Fibroblast of lung (primary cell): Measurements from ENCODE around the gene FILIP1L. TPM values are rescaled to one million over a fixed set of nuclear protein-coding genes. Genes with fewer than 3 reads are reported as not detected.

Source experiments
- DNase-seq, 2 donors: peaks; one replicate each; pipeline versions ENCODE4 v3.0.0 to v3.0.0-alpha.2; 2010; ENCODE audit warnings: low read depth in 2 of 2
- H2AFZ ChIP-seq: 2 replicates; pipeline ENCODE4 v1.5.1; 2012; ENCODE audit warnings: low read length, control low read depth, inconsistent platforms
- H3K27ac ChIP-seq: 2 replicates; pipeline ENCODE4 v1.5.1; 2011; ENCODE audit warnings: low read length, control low read depth; ENCODE audit not compliant: insufficient read depth
- H3K27me3 ChIP-seq: 2 replicates; pipeline ENCODE4 v1.5.1; 2011; ENCODE audit warnings: mild to moderate bottlenecking, low read length; ENCODE audit not compliant: control insufficient read depth, insufficient read depth
- H3K36me3 ChIP-seq: 2 replicates; pipeline ENCODE4 v1.5.1; 2011; ENCODE audit warnings: low read length; ENCODE audit not compliant: control insufficient read depth, insufficient read depth
- H3K4me1 ChIP-seq: 2 replicates; pipeline ENCODE4 v1.5.1; 2011; ENCODE audit warnings: low read length; ENCODE audit not compliant: control insufficient read depth, insufficient read depth; ENCODE audit errors: extremely low read depth
- H3K4me2 ChIP-seq: 2 replicates; pipeline ENCODE4 v1.5.1; 2011; ENCODE audit warnings: low read length, control low read depth; ENCODE audit not compliant: insufficient read depth; ENCODE audit errors: extremely low read depth
- H3K4me3 ChIP-seq, 4 experiments: fragments of 200-600 bp in 1 of 4; sonication (generic) in 1 of 4; replicated peaks in 1 of 4; 2 replicates each; pipeline ENCODE4 v1.5.1; 2011 to 2016; ENCODE audit warnings: low read length in 4 of 4, low read depth in 3 of 4, mild to moderate bottlenecking in 3 of 4, control low read depth in 2 of 4, inconsistent platforms in 1 of 4, mixed read lengths in 1 of 4; ENCODE audit not compliant: insufficient read depth in 1 of 4; ENCODE audit errors: control extremely low read depth in 1 of 4
- H3K79me2 ChIP-seq: 2 replicates; pipeline ENCODE4 v1.5.1; 2012; ENCODE audit warnings: mild to moderate bottlenecking, low read length, inconsistent platforms; ENCODE audit not compliant: control insufficient read depth, insufficient read depth
- H3K9ac ChIP-seq: 2 replicates; pipeline ENCODE4 v1.5.1; 2011; ENCODE audit warnings: mild to moderate bottlenecking, low read length, control low read depth; ENCODE audit not compliant: insufficient read depth
- H3K9me3 ChIP-seq: 2 replicates; pipeline ENCODE4 v1.5.1; 2012; ENCODE audit warnings: low read depth, low read length; ENCODE audit not compliant: control insufficient read depth, insufficient read depth
- H4K20me1 ChIP-seq: 2 replicates; pipeline ENCODE4 v1.5.1; 2011; ENCODE audit warnings: low read length; ENCODE audit not compliant: control insufficient read depth, insufficient read depth; ENCODE audit errors: extremely low read depth
- CTCF ChIP-seq, 2 donors: IDR thresholded peaks in 1 of 2; conservative IDR thresholded peaks in 1 of 2; 1 replicate in 1 of 2; 2 replicates in 1 of 2; pipeline ENCODE4 v1.5.1; 2011 to 2012; ENCODE audit warnings: low read length in 2 of 2, control low read depth in 1 of 2, inconsistent platforms in 1 of 2, low read depth in 1 of 2, mild to moderate bottlenecking in 1 of 2
- EZH2 ChIP-seq: IDR thresholded peaks from 2 replicates; pipeline ENCODE4 v1.5.1; 2012; ENCODE audit warnings: low read length, control low read depth, mild to moderate bottlenecking; ENCODE audit errors: missing control alignments
- polyA plus RNA-seq, 2 donors: library from polyadenylated mRNA; depleted of rRNA in 1 of 2; stranded (reverse) in 1 of 2; unstranded in 1 of 2; fragments of >200 nt; gene quantifications; 2 replicates each; pipeline ENCODE4 v1.2.1, GENCODE V29; 2011 to 2012; ENCODE audit warnings: missing spikeins in 1 of 2
- total RNA-seq: library from RNA; depleted of rRNA; stranded (reverse); fragments of >200 nt; gene quantifications from 2 replicates; pipeline ENCODE4 v1.2.1, GENCODE V29; 2014

FILIP1L gene
- total and polyA plus RNA-seq, 2 donors (not counting 1 experiment from before 2014, with no cell fraction given) = 92.8 to 126 TPM

DNA sequence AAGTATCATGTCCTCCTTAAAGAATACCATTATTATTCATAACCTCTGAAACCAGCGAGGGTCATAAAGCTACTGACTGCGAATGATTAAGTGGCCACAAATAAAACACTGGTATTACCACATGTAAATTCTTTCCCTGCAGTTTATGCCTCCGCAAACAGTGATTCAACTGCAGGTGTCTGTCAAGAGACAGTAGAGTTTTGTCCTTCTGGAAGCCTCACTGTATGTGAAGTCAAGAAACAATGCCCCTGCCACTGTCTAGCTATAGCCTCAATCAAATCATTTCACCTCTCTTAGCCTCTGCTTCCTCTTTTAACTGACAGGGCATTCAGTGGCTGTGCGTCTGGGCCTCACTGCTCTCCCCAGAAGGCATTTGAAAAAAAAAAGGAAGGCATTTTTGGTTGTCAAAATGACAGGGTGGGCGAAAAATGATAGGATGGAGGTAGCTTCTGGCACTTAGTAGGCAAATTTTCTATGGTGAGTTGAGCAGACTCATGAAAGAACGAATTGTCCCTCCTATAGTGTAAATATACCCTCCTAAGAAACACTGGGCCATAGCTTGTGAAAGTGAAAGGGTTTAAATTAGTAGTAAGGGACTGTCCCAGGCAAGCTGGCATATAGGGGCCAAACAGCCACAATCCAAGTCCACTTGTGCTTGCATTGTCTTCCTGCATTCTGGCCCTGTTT is 66.7 kb downstream of the FILIP1L start:
- TF ChIP-seq EZH2 (no peak), CTCF (conservative IDR thresholded peaks at IDR 0.05 in 1 of 2, IDR thresholded peaks at IDR 0.05 in 1 of 2; ENCODE audit: low read depth in 1 of 2, low read length in 2 of 2) (no peak)
- Histone ChIP-seq H3K4me1 (peaks cover 36% of the 10 kb centered on the region), H3K27me3 (no peaks in the 10 kb centered on the region), H3K9me3 (no peaks in the 10 kb centered on the region), H2AFZ (no peak overlapping the region), H3K4me3 (no peak overlapping the region), H3K27ac (peak overlapping the region; percentile 55), H3K9ac (no peak overlapping the region), H3K36me3 (no peaks in the 10 kb centered on the region), H3K79me2 (no peaks in the 10 kb centered on the region), H4K20me1 (no peaks in the 10 kb centered on the region), H3K4me2 (peak overlapping the region; percentile 51)
- peak; percentile 84 to 99 for DNase-seq

- Histone ChIP-seq H3K27ac (peak overlapping the region; percentile 68), H3K4me2 (no peak overlapping the region), H3K4me3 (no peak overlapping the region)
Measured at GRCh38 chr3:100046986-100047385, 67.3 kb downstream of the FILIP1L start.

GRCh38 chr3:100045696-100046095 is 68.6 kb downstream of the FILIP1L start:
- peak; percentile 99 for DNase-seq
- Histone ChIP-seq H4K20me1 (no peaks in the 10 kb centered on the region), H3K4me2 (no peak overlapping the region), H3K9ac (no peak overlapping the region), H3K9me3 (no peaks in the 10 kb centered on the region), H3K4me3 (no peak overlapping the region), H3K4me1 (peaks cover 46% of the 10 kb centered on the region), H3K27ac (peak overlapping the region; percentile 68), H3K36me3 (no peaks in the 10 kb centered on the region), H3K79me2 (no peaks in the 10 kb centered on the region), H2AFZ (no peak overlapping the region), H3K27me3 (no peaks in the 10 kb centered on the region)
- TF ChIP-seq CTCF (conservative IDR thresholded peaks at IDR 0.05 in 1 of 2, IDR thresholded peaks at IDR 0.05 in 1 of 2; ENCODE audit: low read depth in 1 of 2, low read length in 2 of 2) (no peak), EZH2 (no peak)

More at GRCh38 chr3:100046986-100047385, 67.3 kb downstream of the FILIP1L start:
- H2AFZ ChIP-seq = no peak overlapping the region
- no peak overlapping the region for H3K9ac ChIP-seq
- no peak for DNase-seq
- H3K9me3 ChIP-seq = no peaks in the 10 kb centered on the region
- no peaks in the 10 kb centered on the region for H3K27me3 ChIP-seq
- H3K36me3 ChIP-seq = no peaks in the 10 kb centered on the region
- H3K79me2 ChIP-seq = no peaks in the 10 kb centered on the region
- no peak for TF ChIP-seq CTCF (conservative IDR thresholded peaks at IDR 0.05 in 1 of 2, IDR thresholded peaks at IDR 0.05 in 1 of 2; ENCODE audit: low read depth in 1 of 2, low read length in 2 of 2)
- no peak for TF ChIP-seq EZH2
- peaks cover 36% of the 10 kb centered on the region for H3K4me1 ChIP-seq
- no peaks in the 10 kb centered on the region for H4K20me1 ChIP-seq
